HepG2 (cell line): ENCODE results near the gene MRPL28. TPM values are rescaled to one million over a fixed set of nuclear protein-coding genes. Genes with fewer than 3 reads are reported as not detected.

Experiments used
- CREBL2 ChIP-seq: sonication (generic); formaldehyde crosslinking; IDR thresholded peaks from 2 replicates; pipeline ENCODE4 v1.8.1; 2023; ENCODE audit warnings: missing genetic modification reagents, mild to moderate bottlenecking, borderline replicate concordance
- HDAC1 ChIP-seq: sonication (generic); formaldehyde crosslinking; IDR thresholded peaks from 2 replicates; pipeline ENCODE4 v1.5.1; 2020; ENCODE audit warnings: mild to moderate bottlenecking, missing genetic modification reagents
- IRF9 ChIP-seq: sonication (generic); formaldehyde crosslinking; IDR thresholded peaks from 2 replicates; pipeline ENCODE4 v1.8.0; 2022; ENCODE audit warnings: missing genetic modification reagents, mild to moderate bottlenecking, borderline replicate concordance
- MXI1 ChIP-seq: IDR thresholded peaks from 3 replicates; pipeline ENCODE4 v1.6.1; 2012; ENCODE audit warnings: low read depth, low read length, inconsistent platforms, borderline replicate concordance
- NCOA2 ChIP-seq: sonication (generic); formaldehyde crosslinking; IDR thresholded peaks from 2 replicates; pipeline ENCODE4 v1.8.0; 2022; ENCODE audit warnings: inconsistent platforms
- NR2F1 ChIP-seq, 2 experiments: fragments of 450-650 bp in 1 of 2; formaldehyde crosslinking in 1 of 2; IDR thresholded peaks; 2 replicates each; pipeline versions ENCODE4 v1.5.0 to v1.6.1; 2016 to 2020; ENCODE audit warnings: mild to moderate bottlenecking in 1 of 2, missing compliant biosample characterization in 1 of 2, missing genetic modification reagents in 1 of 2, moderate library complexity in 1 of 2
- PITX1 ChIP-seq: sonication (generic); formaldehyde crosslinking; IDR thresholded peaks from 2 replicates; pipeline ENCODE4 v1.5.1; 2020; ENCODE audit warnings: mild to moderate bottlenecking, missing genetic modification reagents
- SAFB2 ChIP-seq: sonication (generic); formaldehyde crosslinking; IDR thresholded peaks from 2 replicates; pipeline ENCODE4 v1.5.1; 2020; ENCODE audit warnings: missing genetic modification reagents, low read depth, mild to moderate bottlenecking, borderline replicate concordance
- U2AF1 ChIP-seq: fragments of 200-400 bp; formaldehyde crosslinking; optimal IDR thresholded peaks from 2 replicates; pipeline ENCODE3; 2017; ENCODE audit warnings: mild to moderate bottlenecking, low read depth, low read length
- ZBTB38 ChIP-seq: sonication (generic); formaldehyde crosslinking; IDR thresholded peaks from 2 replicates; pipeline ENCODE4 v1.5.1; 2020; ENCODE audit warnings: mild to moderate bottlenecking, missing genetic modification reagents
- ZMYM4 ChIP-seq: sonication (generic); formaldehyde crosslinking; IDR thresholded peaks from 2 replicates; pipeline ENCODE4 v1.8.1; 2023; ENCODE audit warnings: mild to moderate bottlenecking, missing genetic modification reagents
- ZNF225 ChIP-seq: sonication (generic); formaldehyde crosslinking; IDR thresholded peaks from 2 replicates; pipeline ENCODE4 v1.4.0; 2020; ENCODE audit warnings: mild to moderate bottlenecking, missing genetic modification reagents
- ZNF235 ChIP-seq: sonication (generic); formaldehyde crosslinking; IDR thresholded peaks from 2 replicates; pipeline ENCODE4 v1.8.1; 2023; ENCODE audit warnings: mild to moderate bottlenecking, missing genetic modification reagents, borderline replicate concordance
- ZNF282 ChIP-seq: fragments of 450-650 bp; IDR thresholded peaks from 2 replicates; pipeline ENCODE4 v1.6.1; 2018; ENCODE audit not compliant: partially characterized antibody
- ZNF446 ChIP-seq: sonication (generic); formaldehyde crosslinking; IDR thresholded peaks from 2 replicates; pipeline ENCODE4 v1.5.0; 2020; ENCODE audit warnings: mild to moderate bottlenecking, missing genetic modification reagents
- ZNF772 ChIP-seq: sonication (generic); formaldehyde crosslinking; IDR thresholded peaks from 2 replicates; pipeline ENCODE4 v1.5.0; 2020; ENCODE audit warnings: mild to moderate bottlenecking, missing genetic modification reagents
- ZSCAN9 ChIP-seq: IDR thresholded peaks from 2 replicates; pipeline ENCODE4 v1.6.1; 2016; ENCODE audit warnings: borderline replicate concordance
- polyA plus RNA-seq, 8 experiments: library from polyadenylated mRNA; depleted of rRNA in 3 of 8; stranded (reverse) in 7 of 8; unstranded in 1 of 8; fragments of >200 nt; fragmentation: Illumina TruSeq in 4 of 8; extraction: Trizol in 4 of 8; gene quantifications; 2 replicates each; pipeline versions ENCODE4 v1.2.1 to v1.2.3, GENCODE V29; 2011 to 2016; ENCODE audit warnings: low read depth in 4 of 8, missing spikeins in 1 of 8, mixed read lengths in 1 of 8; ENCODE audit not compliant: insufficient read depth in 1 of 8
- total RNA-seq, 5 experiments: library from RNA; depleted of rRNA; stranded (reverse); fragments of >200 nt; fragmentation: Illumina TruSeq; extraction: Trizol; gene quantifications; 2 replicates each; pipeline ENCODE4 v1.2.3, GENCODE V29; 2016; ENCODE audit warnings: low read depth in 1 of 5
- TF ChIP-seq, protein P1 (sequence below), 2 experiments: IDR thresholded peaks; 2 replicates each; pipeline ENCODE4 v1.6.1; 2011 to 2012; ENCODE audit warnings: low read length in 2 of 2, borderline replicate concordance in 1 of 2, low read depth in 1 of 2, mild to moderate bottlenecking in 1 of 2, moderate library complexity in 1 of 2
- TF ChIP-seq, protein P2 (sequence below): sonication (generic); formaldehyde crosslinking; IDR thresholded peaks from 2 replicates; pipeline ENCODE4 v1.8.1; 2023; ENCODE audit warnings: mild to moderate bottlenecking, inconsistent platforms, moderate library complexity, missing genetic modification reagents, borderline replicate concordance
- TF ChIP-seq, protein P3 (sequence below): sonication (generic); formaldehyde crosslinking; conservative IDR thresholded peaks from 2 replicates; pipeline ENCODE4 v1.8.0; 2022; ENCODE audit warnings: low read depth, missing genetic modification reagents

Gene MRPL28
- total and polyA plus RNA-seq, 2 of the 13 experiments (the other 11 are each of a cell fraction or from before 2014, with no cell fraction given) = 114 to 135 TPM

DNA sequence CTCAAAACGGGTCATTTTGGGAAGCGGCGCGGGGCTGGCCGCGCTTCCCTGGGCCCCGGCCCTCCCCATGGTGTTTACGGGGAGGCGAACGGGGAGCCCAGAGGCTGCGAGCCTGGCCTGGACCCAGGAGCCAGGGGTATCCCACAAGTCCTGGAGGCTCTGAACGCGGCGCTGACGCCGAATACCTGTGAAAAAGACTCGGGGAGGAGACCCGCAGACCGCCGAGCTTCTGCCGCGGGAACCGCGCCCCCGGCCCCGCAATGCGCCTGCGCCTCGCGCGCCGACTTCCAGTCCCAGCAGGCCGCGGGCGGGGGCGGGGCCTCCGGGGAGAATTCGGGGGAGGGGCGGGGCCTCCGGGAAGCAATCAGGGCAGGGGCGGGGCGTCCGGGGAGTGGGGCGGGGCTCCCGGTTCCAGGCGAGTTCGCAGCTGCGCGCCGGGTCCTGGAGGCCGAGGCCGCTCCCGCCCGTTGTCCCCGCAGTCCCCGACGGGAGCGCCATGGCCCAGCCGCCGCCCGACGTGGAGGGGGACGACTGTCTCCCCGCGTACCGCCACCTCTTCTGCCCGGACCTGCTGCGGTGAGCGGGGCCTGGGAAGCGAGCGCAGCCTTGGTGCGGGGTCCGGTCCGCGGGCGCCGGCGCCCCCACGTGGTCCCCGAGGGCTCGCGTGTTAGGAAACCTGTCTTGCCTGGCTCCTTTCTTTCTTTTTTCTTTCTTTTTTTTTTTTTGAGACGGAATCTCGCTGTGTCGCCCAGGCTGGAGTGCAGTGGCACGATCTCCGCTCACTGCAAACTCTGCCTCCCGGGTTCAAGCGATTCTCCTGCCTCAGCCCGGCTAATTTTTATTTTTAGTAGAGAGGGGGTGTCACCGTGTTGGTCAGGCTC, 31.4 kb upstream of the MRPL28 start, which contains the start of gene DECR2 (continued):
- TF ChIP-seq, protein P1, sequence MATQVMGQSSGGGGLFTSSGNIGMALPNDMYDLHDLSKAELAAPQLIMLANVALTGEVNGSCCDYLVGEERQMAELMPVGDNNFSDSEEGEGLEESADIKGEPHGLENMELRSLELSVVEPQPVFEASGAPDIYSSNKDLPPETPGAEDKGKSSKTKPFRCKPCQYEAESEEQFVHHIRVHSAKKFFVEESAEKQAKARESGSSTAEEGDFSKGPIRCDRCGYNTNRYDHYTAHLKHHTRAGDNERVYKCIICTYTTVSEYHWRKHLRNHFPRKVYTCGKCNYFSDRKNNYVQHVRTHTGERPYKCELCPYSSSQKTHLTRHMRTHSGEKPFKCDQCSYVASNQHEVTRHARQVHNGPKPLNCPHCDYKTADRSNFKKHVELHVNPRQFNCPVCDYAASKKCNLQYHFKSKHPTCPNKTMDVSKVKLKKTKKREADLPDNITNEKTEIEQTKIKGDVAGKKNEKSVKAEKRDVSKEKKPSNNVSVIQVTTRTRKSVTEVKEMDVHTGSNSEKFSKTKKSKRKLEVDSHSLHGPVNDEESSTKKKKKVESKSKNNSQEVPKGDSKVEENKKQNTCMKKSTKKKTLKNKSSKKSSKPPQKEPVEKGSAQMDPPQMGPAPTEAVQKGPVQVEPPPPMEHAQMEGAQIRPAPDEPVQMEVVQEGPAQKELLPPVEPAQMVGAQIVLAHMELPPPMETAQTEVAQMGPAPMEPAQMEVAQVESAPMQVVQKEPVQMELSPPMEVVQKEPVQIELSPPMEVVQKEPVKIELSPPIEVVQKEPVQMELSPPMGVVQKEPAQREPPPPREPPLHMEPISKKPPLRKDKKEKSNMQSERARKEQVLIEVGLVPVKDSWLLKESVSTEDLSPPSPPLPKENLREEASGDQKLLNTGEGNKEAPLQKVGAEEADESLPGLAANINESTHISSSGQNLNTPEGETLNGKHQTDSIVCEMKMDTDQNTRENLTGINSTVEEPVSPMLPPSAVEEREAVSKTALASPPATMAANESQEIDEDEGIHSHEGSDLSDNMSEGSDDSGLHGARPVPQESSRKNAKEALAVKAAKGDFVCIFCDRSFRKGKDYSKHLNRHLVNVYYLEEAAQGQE (IDR thresholded peaks at IDR 0.05; ENCODE audit: borderline replicate concordance in 1 of 2, low read depth in 1 of 2, low read length in 2 of 2) = peak in 1 of 2 experiments; percentile 4; a peak in 1 of 4 replicates
- TF ChIP-seq PITX1 (CRISPR knock-in tag) (0 out of 2 replicates have a peak, but pooled peaks have one; percentile 13), CREBL2 (CRISPR knock-in tag) (no peak), ZNF282 (no peak), IRF9 (CRISPR knock-in tag) (no peak), NCOA2 (CRISPR knock-in tag) (no peak; the same call in 1 of the 2 replicates), ZNF235 (CRISPR knock-in tag) (peak; percentile 59; the same call in 1 of the 2 replicates), SAFB2 (CRISPR knock-in tag) (no peak), U2AF1 (peak; percentile 55), NR2F1 (CRISPR knock-in tag; IDR thresholded peaks at IDR 0.05) (no peak), ZBTB38 (0 out of 2 replicates have a peak, but pooled peaks have one; percentile 68), ZNF772 (CRISPR knock-in tag) (peak; percentile 81), ZSCAN9 (CRISPR knock-in tag) (0 out of 2 replicates have a peak, but pooled peaks have one; percentile 16), ZMYM4 (0 out of 2 replicates have a peak, but pooled peaks have one; percentile 15), ZNF225 (0 out of 2 replicates have a peak, but pooled peaks have one; percentile 62), ZNF446 (CRISPR knock-in tag) (peak; percentile 77), HDAC1 (CRISPR knock-in tag) (peak; percentile 64), MXI1 (peak; percentile 63; the same call in 1 of the 3 replicates)
- TF ChIP-seq, protein P2, sequence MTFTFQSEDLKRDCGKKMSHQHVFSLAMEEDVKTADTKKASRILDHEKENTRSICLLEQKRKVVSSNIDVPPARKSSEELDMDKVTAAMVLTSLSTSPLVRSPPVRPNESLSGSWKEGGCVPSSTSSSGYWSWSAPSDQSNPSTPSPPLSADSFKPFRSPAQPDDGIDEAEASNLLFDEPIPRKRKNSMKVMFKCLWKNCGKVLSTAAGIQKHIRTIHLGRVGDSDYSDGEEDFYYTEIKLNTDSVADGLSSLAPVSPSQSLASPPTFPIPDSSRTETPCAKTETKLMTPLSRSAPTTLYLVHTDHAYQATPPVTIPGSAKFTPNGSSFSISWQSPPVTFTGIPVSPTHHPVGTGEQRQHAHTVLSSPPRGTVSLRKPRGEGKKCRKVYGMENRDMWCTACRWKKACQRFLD = no peak
- TF ChIP-seq, protein P3, sequence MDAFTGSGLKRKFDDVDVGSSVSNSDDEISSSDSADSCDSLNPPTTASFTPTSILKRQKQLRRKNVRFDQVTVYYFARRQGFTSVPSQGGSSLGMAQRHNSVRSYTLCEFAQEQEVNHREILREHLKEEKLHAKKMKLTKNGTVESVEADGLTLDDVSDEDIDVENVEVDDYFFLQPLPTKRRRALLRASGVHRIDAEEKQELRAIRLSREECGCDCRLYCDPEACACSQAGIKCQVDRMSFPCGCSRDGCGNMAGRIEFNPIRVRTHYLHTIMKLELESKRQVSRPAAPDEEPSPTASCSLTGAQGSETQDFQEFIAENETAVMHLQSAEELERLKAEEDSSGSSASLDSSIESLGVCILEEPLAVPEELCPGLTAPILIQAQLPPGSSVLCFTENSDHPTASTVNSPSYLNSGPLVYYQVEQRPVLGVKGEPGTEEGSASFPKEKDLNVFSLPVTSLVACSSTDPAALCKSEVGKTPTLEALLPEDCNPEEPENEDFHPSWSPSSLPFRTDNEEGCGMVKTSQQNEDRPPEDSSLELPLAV (CRISPR knock-in tag) = peak; percentile 5; the same call in 1 of the 2 replicates
